Epithelial cell of prostate (primary cell): ENCODE results near the gene CHI3L1.

Experiments used
- DNase-seq: peaks from one replicate; pipeline ENCODE4 v3.0.0-alpha.2; 2011; ENCODE audit warnings: low read depth, low spot score
- H3K27ac ChIP-seq: fragments of 450-650 bp; 2 replicates; pipeline ENCODE4 v1.5.1; 2017; ENCODE audit warnings: mild to moderate bottlenecking

The CHI3L1 gene

GRCh38 chr1:203140743-203141520 is 45.6 kb downstream of the CHI3L1 start:
- no peak overlapping the region for H3K27ac ChIP-seq
- DNase-seq, result no peak

- no peak for DNase-seq
- no peak overlapping the region for H3K27ac ChIP-seq
Measured at GRCh38 chr1:203139976-203140475, 46.5 kb downstream of the CHI3L1 start.

- no peak overlapping the region for H3K27ac ChIP-seq
- DNase-seq, result no peak
Measured at GRCh38 chr1:203138066-203138465, 48.4 kb downstream of the CHI3L1 start.

- DNase-seq, result no peak
- H3K27ac ChIP-seq, result no peak overlapping the region
Measured at GRCh38 chr1:203137324-203137723, 49.2 kb downstream of the CHI3L1 start.

- no peak for DNase-seq
- no peak overlapping the region for H3K27ac ChIP-seq
Measured at GRCh38 chr1:203136409-203137042, 50.0 kb downstream of the CHI3L1 start.

- no peak for DNase-seq
- no peak overlapping the region for H3K27ac ChIP-seq
Measured at GRCh38 chr1:203135636-203136305, 50.7 kb downstream of the CHI3L1 start.

- H3K27ac ChIP-seq, result no peak overlapping the region
- no peak for DNase-seq
Measured at GRCh38 chr1:203133970-203134725, 52.4 kb downstream of the CHI3L1 start.

GRCh38 chr1:203131548-203132200 is 54.8 kb downstream of the CHI3L1 start:
- no peak for DNase-seq
- H3K27ac ChIP-seq, result no peak overlapping the region

GRCh38 chr1:203130358-203130985 is 56.0 kb downstream of the CHI3L1 start:
- no peak overlapping the region for H3K27ac ChIP-seq
- DNase-seq, result no peak

- no peak overlapping the region for H3K27ac ChIP-seq
- no peak for DNase-seq
Measured at GRCh38 chr1:203129501-203130231, 56.8 kb downstream of the CHI3L1 start.
